Measurements from ENCODE around the gene EN2.

EN2 gene

GRCh38 chr7:155458878-155459699, 1.2 kb downstream of the EN2 start:
- no peak overlapping the region for H3K4me2 ChIP-seq (ENCODE audit: insufficient read depth, low read length)
- H3K4me1 ChIP-seq (ENCODE audit: insufficient read depth, low read length), result no peaks in the 10 kb centered on the region
- ATAC-seq (ENCODE audit: insufficient read depth, low read depth) (no peak), DNase-seq (no peak)
- no peak for TF ChIP-seq CTCF (IDR thresholded peaks at IDR 0.05; ENCODE audit: borderline replicate concordance, extremely low read depth, low read length, poor library complexity, severe bottlenecking)
- TF ChIP-seq EZH2 (IDR thresholded peaks at IDR 0.05; ENCODE audit: borderline replicate concordance, low read depth, low read length, severe bottlenecking), result no peak
- H4K20me1 ChIP-seq (ENCODE audit: insufficient read depth, low read length), result no peaks in the 10 kb centered on the region
- no peak overlapping the region for H3K27ac ChIP-seq (ENCODE audit: low read length)
- no peaks in the 10 kb centered on the region for H3K79me2 ChIP-seq (ENCODE audit: insufficient read depth, low read length)
- H3K36me3 ChIP-seq (ENCODE audit: insufficient read depth, low read length), result no peaks in the 10 kb centered on the region
- H3K4me3 ChIP-seq (ENCODE audit: low read depth in 1 of 2, low read length in 2 of 2), result no peak overlapping the region
- H2AFZ ChIP-seq (ENCODE audit: low read depth, low read length), result no peak overlapping the region
- no peaks in the 10 kb centered on the region for H3K27me3 ChIP-seq (ENCODE audit: insufficient read depth, low read length, poor library complexity)
- no peaks in the 10 kb centered on the region for H3K9me3 ChIP-seq (ENCODE audit: insufficient read depth, low read length, severe bottlenecking)
- no peak overlapping the region for H3K9ac ChIP-seq (ENCODE audit: low read depth, low read length)

GRCh38 chr7:155459700-155460461, 2.0 kb downstream of the EN2 start:
- H3K9ac ChIP-seq (ENCODE audit: low read depth, low read length), result no peak overlapping the region
- H3K79me2 ChIP-seq (ENCODE audit: insufficient read depth, low read length), result no peaks in the 10 kb centered on the region
- no peak for ATAC-seq (ENCODE audit: insufficient read depth, low read depth)
- no peaks in the 10 kb centered on the region for H4K20me1 ChIP-seq (ENCODE audit: insufficient read depth, low read length)
- no peak overlapping the region for H3K4me3 ChIP-seq (ENCODE audit: low read depth in 1 of 2, low read length in 2 of 2)
- H3K9me3 ChIP-seq (ENCODE audit: insufficient read depth, low read length, severe bottlenecking), result no peaks in the 10 kb centered on the region
- peaks cover 3% of the 10 kb centered on the region for H3K27me3 ChIP-seq (ENCODE audit: insufficient read depth, low read length, poor library complexity)
- no peak overlapping the region for H2AFZ ChIP-seq (ENCODE audit: low read depth, low read length)
- H3K4me2 ChIP-seq (ENCODE audit: insufficient read depth, low read length), result no peak overlapping the region
- H3K36me3 ChIP-seq (ENCODE audit: insufficient read depth, low read length), result no peaks in the 10 kb centered on the region
- H3K4me1 ChIP-seq (ENCODE audit: insufficient read depth, low read length), result no peaks in the 10 kb centered on the region
- TF ChIP-seq EZH2 (IDR thresholded peaks at IDR 0.05; ENCODE audit: borderline replicate concordance, low read depth, low read length, severe bottlenecking) (no peak), CTCF (IDR thresholded peaks at IDR 0.05; ENCODE audit: borderline replicate concordance, extremely low read depth, low read length, poor library complexity, severe bottlenecking) (no peak)
- H3K27ac ChIP-seq (ENCODE audit: low read length), result no peak overlapping the region
- DNase-seq, result no peak

- H3K79me2 ChIP-seq (ENCODE audit: insufficient read depth, low read length), result no peaks in the 10 kb centered on the region
- no peaks in the 10 kb centered on the region for H4K20me1 ChIP-seq (ENCODE audit: insufficient read depth, low read length)
- no peak overlapping the region for H3K4me2 ChIP-seq (ENCODE audit: insufficient read depth, low read length)
- H3K9ac ChIP-seq (ENCODE audit: low read depth, low read length), result no peak overlapping the region
- DNase-seq (no peak), ATAC-seq (ENCODE audit: insufficient read depth, low read depth) (no peak)
- no peak overlapping the region for H2AFZ ChIP-seq (ENCODE audit: low read depth, low read length)
- peaks cover 5% of the 10 kb centered on the region for H3K27me3 ChIP-seq (ENCODE audit: insufficient read depth, low read length, poor library complexity)
- no peaks in the 10 kb centered on the region for H3K4me1 ChIP-seq (ENCODE audit: insufficient read depth, low read length)
- no peak overlapping the region for H3K27ac ChIP-seq (ENCODE audit: low read length)
- no peak overlapping the region for H3K4me3 ChIP-seq (ENCODE audit: low read depth in 1 of 2, low read length in 2 of 2)
- H3K36me3 ChIP-seq (ENCODE audit: insufficient read depth, low read length), result no peaks in the 10 kb centered on the region
- no peak for TF ChIP-seq CTCF (IDR thresholded peaks at IDR 0.05; ENCODE audit: borderline replicate concordance, extremely low read depth, low read length, poor library complexity, severe bottlenecking)
- no peak for TF ChIP-seq EZH2 (IDR thresholded peaks at IDR 0.05; ENCODE audit: borderline replicate concordance, low read depth, low read length, severe bottlenecking)
- no peaks in the 10 kb centered on the region for H3K9me3 ChIP-seq (ENCODE audit: insufficient read depth, low read length, severe bottlenecking)
Observed at GRCh38 chr7:155460926-155461613, 3.1 kb downstream of the EN2 start.

Measured in DND-41 (cell line).